Right lobe of liver (tissue), 6 donors: Measurements from ENCODE around the gene NEDD9. TPM values are rescaled to one million over a fixed set of nuclear protein-coding genes. Genes with fewer than 3 reads are reported as not detected.

Experiments
- ATAC-seq, 4 donors: fragments of 200-7000 bp; cut with Tn5 transposase; one replicate each; pipeline ENCODE4 v1.9.1; 2020; ENCODE audit warnings: mild to moderate bottlenecking in 4 of 4, moderate library complexity in 4 of 4
- DNase-seq, 3 donors: peaks; one replicate each; pipeline ENCODE4 v3.0.0-alpha.2; 2020
- H3K27ac ChIP-seq, 3 donors: fragments of 200-600 bp; one replicate each; pipeline ENCODE4 v1.8.0; 2022
- H3K27me3 ChIP-seq, 2 donors: fragments of 200-600 bp; one replicate each; pipeline ENCODE4 v1.8.0; 2022
- H3K36me3 ChIP-seq, 4 donors: fragments of 200-600 bp; sonication (generic) in 1 of 4; one replicate each; pipeline versions ENCODE4 v1.5.1 to v1.8.0; 2017 to 2022; ENCODE audit warnings: control low read depth in 1 of 4
- H3K4me1 ChIP-seq, 4 donors: fragments of 200-600 bp; sonication (generic) in 1 of 4; one replicate each; pipeline versions ENCODE4 v1.5.1 to v1.8.0; 2017 to 2022; ENCODE audit warnings: control low read depth in 1 of 4
- H3K4me3 ChIP-seq, 3 donors: fragments of 200-600 bp; one replicate each; pipeline ENCODE4 v1.8.0; 2022
- H3K9me3 ChIP-seq, 4 donors: fragments of 200-600 bp; sonication (generic) in 1 of 4; one replicate each; pipeline versions ENCODE4 v1.5.1 to v1.8.0; 2017 to 2022; ENCODE audit warnings: control low read depth in 1 of 4
- CTCF ChIP-seq, 4 donors: fragments of 200-600 bp in 3 of 4; fragments of 450-650 bp in 1 of 4; IDR thresholded peaks; one replicate each; pipeline versions ENCODE4 v1.5.1 to v1.8.0; 2016 to 2022; ENCODE audit warnings: antibody characterized with exemption in 4 of 4, mild to moderate bottlenecking in 2 of 4
- POLR2A ChIP-seq: fragments of 450-650 bp; IDR thresholded peaks from one replicate; pipeline ENCODE4 v1.6.1; 2017; ENCODE audit warnings: antibody characterized with exemption, mild to moderate bottlenecking
- WGBS: methylation state at CpG from one replicate; pipeline ENCODE4 v1.1.6; 2018; ENCODE audit warnings: low coverage, low lambda C conversion rate; ENCODE audit not compliant: insufficient coverage; ENCODE audit errors: missing lambda C conversion rate; 5-methylcytosine and 5-hydroxymethylcytosine counted together
- intact Hi-C, 2 donors: fragments of 100-400 bp; cut with DNase I; formaldehyde crosslinking; loops; one replicate each; pipeline versions ENCODE4 v1.11.2 to v1.14.1; 2022
- total RNA-seq, 6 experiments: library from RNA; depleted of rRNA in 2 of 6; stranded (reverse); fragments of >200 nt in 2 of 6; fragmentation: NEBNext Ultra II Directional in 3 of 6; extraction: Animal tissue kit (Norgen Biotek cat#: 25700) in 3 of 6; gene quantifications; one replicate each; pipeline versions ENCODE4 v1.1.0 to v1.2.4, GENCODE V29; 2016 to 2023
- donor health status: DM: no; HTN: yes; CAD: no.
- donor health status: DM: no; HTN: no; CAD: no.
- donor health status: DM: no; HTN: no; CAD: no.
- donor health status: DM: no; HTN: yes; CAD: no.
- donor health status: DM: no; HTN: yes; CAD: no.

NEDD9 gene
- total RNA-seq, 6 experiments from 2014 or later, result 5.1 to 59.8 (median 26.2) TPM

DNA sequence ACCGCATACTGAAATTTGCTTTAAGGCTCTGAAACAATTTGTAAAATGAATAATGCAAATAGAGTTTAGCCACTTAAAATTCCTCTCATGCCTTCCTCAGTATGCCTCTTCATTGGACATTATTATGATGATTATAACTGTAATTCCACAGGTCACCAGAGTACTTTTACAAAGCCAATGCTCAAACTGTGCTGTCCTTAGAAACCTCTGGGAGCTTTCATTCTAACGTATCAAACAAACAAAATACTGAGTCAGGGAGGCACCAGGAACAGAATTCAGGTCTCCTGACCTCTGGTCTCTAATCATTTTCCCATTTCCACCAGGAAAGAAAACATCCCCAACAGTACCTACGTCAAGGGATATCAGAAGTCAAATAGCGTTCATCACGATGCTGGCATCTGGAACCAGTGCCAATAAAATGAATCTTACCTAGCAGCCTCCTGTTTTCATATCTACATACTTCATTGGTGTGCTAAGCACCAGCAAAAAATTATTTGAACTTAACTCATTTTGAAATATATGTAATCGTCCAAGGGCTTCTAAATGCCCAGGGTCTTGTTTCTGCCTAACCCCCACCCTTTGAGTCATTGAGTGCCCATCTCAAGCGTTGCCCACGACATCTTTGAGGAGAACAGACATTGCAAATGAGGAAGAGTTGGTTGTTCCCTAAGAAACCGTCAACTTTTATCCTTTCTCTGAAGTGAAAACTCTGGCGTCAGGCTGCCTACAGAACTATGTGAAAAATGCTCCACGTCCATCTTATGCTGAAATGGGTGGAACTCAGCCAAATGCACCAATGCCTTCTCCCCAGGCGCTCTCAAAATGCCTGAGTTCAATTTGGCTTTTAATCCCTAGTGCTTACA, 37.9 kb downstream of the NEDD9 start:
- no peaks in the 10 kb centered on the region for H3K27me3 ChIP-seq
- 54% methylated on average over 12 of the region's 12 CpGs for WGBS
- intact Hi-C loops, result no loop called here
- DNase-seq (no peak), ATAC-seq (peak; percentile 51 to 65 (median 57))
- H3K27ac ChIP-seq, result peak overlapping the region; percentile 3 to 46 (median 38)
- no peak for TF ChIP-seq CTCF (IDR thresholded peaks at IDR 0.05)
- TF ChIP-seq POLR2A, result no peak
- no peaks in the 10 kb centered on the region for H3K4me1 ChIP-seq
- no peak overlapping the region for H3K4me3 ChIP-seq
- H3K9me3 ChIP-seq, result no peaks in the 10 kb centered on the region
- peaks cover 0 to 26% (median 21%) of the 10 kb centered on the region in 4 donors for H3K36me3 ChIP-seq

DNA sequence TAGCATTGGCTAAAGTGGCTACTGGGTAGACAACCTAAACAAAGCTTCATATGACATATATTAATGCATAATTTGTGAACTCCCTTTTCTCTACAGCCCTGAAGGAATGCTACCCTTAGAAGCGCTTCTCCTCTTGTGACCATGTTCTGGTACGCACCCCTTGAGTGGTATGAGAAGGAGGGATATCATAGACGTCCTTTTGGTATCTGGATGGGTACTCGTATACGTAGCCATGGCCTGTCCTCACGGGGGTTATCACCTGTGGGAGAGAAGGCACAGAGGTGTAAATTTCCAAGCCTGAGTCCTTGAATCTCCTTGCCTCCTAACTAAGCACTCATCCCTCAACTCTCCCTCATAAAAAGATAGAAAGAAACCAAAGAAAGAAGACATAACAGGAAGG, 39.0 kb downstream of the NEDD9 start:
- Histone ChIP-seq H3K36me3 (peaks cover 0 to 29% (median 23%) of the 10 kb centered on the region in 4 donors), H3K27ac (no peak overlapping the region), H3K4me3 (no peak overlapping the region), H3K4me1 (peaks cover 0 to 4% (median 0%) of the 10 kb centered on the region in 4 donors), H3K9me3 (no peaks in the 10 kb centered on the region), H3K27me3 (no peaks in the 10 kb centered on the region)
- DNase-seq (no peak), ATAC-seq (no peak)
- 89% methylated on average over 5 of the region's 6 CpGs for WGBS
- intact Hi-C loops, result no loop called here
- TF ChIP-seq CTCF (IDR thresholded peaks at IDR 0.05), result no peak
- no peak for TF ChIP-seq POLR2A

DNA sequence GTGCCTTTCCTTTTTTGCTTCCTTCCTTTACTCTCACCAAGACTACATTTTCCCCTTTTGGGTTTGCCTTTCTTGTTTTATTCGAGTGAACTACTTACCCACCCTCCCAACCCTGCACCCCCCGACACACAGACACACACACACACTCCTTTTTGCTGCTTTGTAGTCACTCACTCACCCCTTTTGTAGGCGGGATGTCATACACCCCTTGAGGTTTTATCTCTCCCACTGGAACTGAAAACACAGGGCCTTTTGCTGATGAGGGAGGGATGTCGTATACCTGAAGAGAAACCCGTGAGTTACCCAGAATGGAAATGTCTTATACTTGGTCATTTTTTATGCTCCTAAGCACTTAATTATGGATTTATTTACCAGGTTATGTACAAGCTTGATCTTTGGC, 40.3 kb downstream of the NEDD9 start:
- Histone ChIP-seq H3K9me3 (no peaks in the 10 kb centered on the region), H3K4me3 (no peak overlapping the region), H3K27me3 (no peaks in the 10 kb centered on the region), H3K4me1 (peaks cover 0 to 14% (median 0%) of the 10 kb centered on the region in 4 donors), H3K27ac (no peak overlapping the region), H3K36me3 (peaks cover 0 to 31% (median 28%) of the 10 kb centered on the region in 4 donors)
- DNase-seq (no peak), ATAC-seq (no peak)
- 70% methylated on average over 5 of the region's 5 CpGs for WGBS
- intact Hi-C loops, result no loop called here
- TF ChIP-seq CTCF (IDR thresholded peaks at IDR 0.05) (no peak), POLR2A (no peak)

DNA sequence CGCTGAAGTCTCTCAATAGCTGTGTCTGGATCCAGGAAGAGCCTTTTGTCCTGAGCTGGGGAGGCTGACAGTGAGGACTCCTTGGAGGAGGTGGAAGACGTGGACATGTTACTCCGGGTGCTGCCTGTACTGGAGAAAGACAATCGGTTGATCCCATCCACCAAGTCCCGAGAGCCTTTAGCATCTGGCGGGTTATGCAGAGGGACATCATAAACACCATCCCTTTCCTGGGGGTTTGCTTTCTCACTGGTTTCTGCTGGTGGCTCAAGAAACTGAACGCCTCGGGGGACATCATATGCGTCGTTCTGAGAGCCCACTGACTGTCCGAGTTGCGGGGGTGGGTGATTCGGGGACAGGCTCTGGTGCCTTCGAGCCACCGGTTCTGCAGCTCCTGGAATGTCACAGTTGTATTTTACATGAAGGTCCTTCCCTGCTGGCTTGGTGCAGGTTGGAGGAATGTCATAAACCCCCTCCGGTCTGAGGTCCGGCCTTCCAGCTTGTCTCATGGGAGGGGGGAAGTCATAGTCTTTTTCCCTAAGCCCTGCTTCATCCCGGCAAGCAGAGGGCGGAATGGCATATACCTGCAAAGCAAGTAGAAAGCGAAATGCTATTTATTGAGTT, 41.7 kb downstream of the NEDD9 start:
- no peak overlapping the region for H3K27ac ChIP-seq
- no peak for TF ChIP-seq POLR2A
- TF ChIP-seq CTCF (IDR thresholded peaks at IDR 0.05), result no peak
- peaks cover 0 to 16% (median 0%) of the 10 kb centered on the region in 4 donors for H3K4me1 ChIP-seq
- ATAC-seq (no peak), DNase-seq (no peak)
- no peak overlapping the region for H3K4me3 ChIP-seq
- 97% methylated on average over 5 of the region's 20 CpGs for WGBS
- H3K9me3 ChIP-seq, result no peaks in the 10 kb centered on the region
- peaks cover 0 to 41% (median 30%) of the 10 kb centered on the region in 4 donors for H3K36me3 ChIP-seq
- no peaks in the 10 kb centered on the region for H3K27me3 ChIP-seq
- intact Hi-C loops, result no loop called here
